GM12801 (cell line): Measurements from ENCODE around the gene CAPS.

Source experiments
- TF ChIP-seq, protein P1 (sequence below): IDR thresholded peaks from one replicate; pipeline ENCODE4 v1.5.1; 2011; ENCODE audit warnings: control low read depth; ENCODE audit not compliant: insufficient read length; ENCODE audit errors: extremely low read depth

The CAPS gene

DNA sequence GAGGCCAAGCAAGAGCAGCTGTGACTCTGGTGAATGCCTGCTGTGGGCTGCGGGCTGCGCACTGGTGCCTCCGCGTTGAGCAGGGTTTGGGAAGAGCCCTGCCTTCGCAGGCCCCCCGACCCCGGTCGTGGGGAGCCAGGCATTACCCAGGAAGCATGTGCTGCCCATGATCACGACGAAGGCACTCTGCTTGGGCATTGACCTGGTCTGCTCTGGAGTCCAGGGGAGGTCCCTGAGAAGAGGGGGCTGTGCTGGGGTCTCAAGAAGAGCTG lies 44.7 kb downstream of the CAPS start:
- TF ChIP-seq, protein P1, sequence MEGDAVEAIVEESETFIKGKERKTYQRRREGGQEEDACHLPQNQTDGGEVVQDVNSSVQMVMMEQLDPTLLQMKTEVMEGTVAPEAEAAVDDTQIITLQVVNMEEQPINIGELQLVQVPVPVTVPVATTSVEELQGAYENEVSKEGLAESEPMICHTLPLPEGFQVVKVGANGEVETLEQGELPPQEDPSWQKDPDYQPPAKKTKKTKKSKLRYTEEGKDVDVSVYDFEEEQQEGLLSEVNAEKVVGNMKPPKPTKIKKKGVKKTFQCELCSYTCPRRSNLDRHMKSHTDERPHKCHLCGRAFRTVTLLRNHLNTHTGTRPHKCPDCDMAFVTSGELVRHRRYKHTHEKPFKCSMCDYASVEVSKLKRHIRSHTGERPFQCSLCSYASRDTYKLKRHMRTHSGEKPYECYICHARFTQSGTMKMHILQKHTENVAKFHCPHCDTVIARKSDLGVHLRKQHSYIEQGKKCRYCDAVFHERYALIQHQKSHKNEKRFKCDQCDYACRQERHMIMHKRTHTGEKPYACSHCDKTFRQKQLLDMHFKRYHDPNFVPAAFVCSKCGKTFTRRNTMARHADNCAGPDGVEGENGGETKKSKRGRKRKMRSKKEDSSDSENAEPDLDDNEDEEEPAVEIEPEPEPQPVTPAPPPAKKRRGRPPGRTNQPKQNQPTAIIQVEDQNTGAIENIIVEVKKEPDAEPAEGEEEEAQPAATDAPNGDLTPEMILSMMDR, result no peak

DNA sequence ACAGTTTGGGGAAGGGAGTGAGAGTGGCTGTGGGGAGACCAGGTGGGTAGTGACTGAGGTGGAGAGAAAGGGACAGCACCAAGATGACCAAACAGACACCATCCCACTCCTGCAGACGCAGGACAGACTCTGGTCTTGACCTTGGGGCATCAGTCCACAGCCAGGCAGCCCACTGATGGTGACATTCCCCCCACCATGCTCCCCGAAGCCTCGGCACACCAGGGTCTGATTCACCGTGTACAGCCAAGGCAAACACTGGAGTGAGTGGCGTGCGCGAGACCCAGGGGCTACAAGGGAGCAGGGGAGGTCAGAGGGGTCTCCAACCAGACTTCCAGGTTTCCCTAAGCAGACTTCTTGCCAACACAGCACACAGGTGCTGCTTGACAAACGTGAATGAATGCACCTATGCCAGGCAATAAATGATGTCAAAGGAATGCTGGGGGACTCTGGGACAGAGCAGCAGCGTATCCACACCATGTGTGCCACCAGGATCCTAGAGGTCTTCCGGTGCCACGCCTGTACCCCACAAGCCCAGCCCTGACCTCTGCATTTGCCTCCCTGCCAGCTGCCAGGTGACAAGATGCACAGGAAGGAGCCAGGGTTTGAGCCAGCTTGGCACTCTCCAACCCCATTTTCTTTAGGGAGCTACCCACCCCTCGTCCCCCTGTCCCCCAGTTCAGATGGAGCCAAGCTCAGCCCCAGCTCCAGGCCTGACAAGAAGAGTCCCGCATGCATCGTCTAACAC lies 45.4 kb downstream of the CAPS start:
- TF ChIP-seq, protein P1, result no peak

DNA sequence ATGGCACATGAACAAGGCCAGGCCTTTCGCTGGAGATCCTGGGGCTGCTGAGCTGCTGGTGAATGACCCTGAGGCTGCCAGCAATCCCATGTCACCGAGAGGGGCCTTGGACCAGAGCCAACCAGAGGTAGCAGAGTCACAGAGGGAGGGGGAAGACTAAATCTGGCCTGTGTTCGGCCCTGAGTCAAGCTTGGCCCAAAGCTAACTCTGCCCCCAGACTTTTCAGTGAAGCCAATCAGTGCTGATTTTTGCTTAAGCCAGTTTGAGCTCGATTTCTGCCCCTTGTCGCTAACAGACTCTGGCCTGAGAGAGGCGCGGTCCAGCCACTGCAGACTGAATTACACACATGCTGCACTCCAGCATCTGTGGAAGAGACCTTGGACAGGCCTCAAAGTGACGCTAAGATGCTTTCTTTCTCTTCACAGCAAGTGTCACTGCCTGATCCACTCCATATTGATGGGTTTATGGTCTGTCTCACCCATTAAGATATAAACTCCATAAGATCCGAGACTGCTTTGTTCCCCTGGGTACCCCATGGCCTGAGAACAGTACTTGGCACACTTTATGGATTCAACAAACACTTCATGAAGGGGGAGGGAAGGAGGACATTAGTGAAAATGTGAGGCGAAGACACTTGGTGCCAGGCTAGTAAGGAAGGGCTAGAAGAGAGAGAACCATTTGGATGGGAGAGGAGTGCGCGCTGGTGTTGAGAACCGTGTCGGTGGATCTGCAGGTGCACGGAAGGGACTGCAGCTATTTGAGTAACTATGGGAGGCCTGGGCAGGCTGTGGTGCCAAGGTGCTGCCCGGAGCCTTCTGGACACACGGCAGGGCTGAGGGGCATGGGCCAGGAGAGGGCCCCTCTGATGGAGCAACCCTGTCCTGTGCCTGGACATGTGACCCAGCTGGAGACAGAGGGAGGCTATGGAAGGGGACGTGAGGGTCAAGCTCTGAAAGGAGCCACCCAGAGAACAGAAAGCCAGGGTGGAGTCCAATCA lies 46.2 kb downstream of the CAPS start:
- TF ChIP-seq, protein P1, result no peak

DNA sequence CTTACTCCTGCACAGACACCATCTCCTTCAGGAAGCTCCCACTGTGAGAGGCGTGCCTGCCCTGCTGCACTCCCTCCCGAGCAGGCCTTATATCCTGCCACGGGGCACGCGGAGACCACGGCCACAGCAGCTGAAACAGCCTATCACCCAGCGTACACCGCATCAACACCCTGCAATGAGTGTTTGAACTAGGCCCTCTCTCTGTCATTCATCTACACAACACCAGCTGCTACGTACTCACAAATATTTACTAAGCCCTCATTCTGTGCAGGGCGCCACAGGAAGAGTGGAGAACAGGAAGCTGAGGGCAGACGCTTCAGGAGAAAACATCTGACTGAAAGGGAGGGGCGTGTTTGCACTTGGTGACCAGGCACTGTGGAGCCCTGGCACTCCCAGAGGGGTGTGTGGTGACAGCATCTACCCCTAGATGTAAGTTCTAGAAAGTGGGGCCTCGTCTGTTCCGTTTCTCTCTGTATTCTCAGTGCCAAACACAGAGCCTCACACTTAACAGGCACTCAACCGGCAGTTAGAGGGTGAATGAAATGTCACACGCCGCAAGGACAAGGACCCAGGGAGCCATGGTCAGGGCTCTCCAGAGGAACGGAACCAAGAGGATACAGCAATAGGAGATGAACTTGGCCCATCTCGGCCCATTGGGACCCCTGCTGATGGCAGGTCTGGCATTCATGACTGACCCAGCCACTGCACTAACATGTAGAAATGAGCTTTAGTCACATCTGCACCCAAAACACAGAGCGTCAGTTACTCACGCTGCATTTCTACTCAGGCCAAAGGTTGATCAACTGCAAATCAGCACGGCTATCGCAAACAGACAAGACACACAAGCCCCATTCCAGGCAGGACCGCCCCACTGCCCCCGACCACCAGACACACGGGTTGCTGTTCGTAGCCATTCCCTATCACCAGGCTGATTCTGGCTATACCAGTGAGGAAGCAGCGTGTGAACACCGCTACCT lies 48.2 kb downstream of the CAPS start:
- TF ChIP-seq, protein P1, result no peak

DNA sequence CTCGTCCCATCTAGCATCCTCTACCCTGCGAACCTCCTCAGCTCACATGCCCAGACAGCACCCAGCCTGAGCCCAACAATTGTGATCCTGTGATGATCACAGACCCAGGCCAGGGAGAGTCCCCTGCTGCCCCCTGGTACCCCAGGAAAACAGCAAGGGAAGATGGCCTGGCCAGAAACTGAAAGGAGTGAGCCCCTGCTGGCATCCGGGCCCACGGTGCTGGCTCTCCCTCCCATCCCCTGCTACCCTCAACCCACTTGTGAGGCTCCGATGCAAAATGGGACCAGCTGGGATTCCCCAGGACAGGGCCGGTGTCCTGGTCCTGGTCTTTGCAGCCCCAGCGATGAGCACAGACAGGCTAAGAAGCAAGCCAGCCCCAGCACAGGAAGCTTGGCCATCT lies 49.8 kb downstream of the CAPS start:
- TF ChIP-seq, protein P1, result no peak

DNA sequence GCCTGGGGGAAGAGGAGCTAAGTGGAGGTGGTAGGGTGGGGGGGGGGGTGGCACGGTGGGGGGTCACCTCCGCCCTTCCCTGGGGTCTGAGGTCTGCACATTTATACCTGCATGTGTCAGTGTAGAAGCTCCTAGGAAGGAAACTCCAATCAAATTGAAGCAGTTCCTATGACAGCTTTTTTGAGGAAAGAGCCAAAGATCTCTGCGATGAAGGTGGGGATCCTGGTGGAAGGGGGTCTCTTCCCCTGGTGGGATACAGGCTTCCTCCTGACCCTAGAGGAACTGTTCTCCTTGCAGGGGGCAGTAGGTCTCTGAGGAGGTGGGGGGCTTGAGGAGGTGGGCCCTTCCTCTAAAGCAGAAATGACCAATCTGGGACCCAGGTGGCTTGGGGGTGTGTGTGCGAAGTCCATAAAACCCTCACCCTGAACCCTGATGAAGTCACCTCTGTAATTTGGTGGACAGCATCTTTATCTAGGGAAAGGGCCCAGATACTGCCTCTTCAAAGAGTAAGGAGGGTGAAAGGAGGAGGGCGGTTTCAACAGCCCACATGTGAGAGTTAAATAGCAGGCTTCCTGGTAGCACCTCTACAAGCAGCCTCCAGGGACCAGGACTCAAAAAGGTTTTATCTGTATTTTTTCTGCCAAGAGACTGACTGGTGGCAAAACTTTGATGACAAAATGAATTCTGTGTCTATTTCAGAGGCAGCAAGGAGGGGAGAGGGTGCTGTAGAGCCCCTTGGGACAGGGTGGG lies 50.9 kb downstream of the CAPS start:
- TF ChIP-seq, protein P1, result no peak
